MCF 10A (cell line): ENCODE measurements around the gene CCN5. TPM values are rescaled to one million over a fixed set of nuclear protein-coding genes. Genes with fewer than 3 reads are reported as not detected.

Source experiments
- BruUV-seq: library from RNA; stranded (reverse); fragments of 400-500 nt; replicated peaks from 2 replicates; lab custom pipeline; 2021; lab: Mats Ljungman, UMichigan
- CTCF ChIA-PET: fragments of 300-600 bp; sonication (Branson Sonifier 250); formaldehyde crosslinking; extraction: SDS; loops from one replicate; lab custom pipeline; 2021; ENCODE audit warnings: antibody characterized with exemption, inconsistent platforms; lab: Yijun Ruan, JAX
- POLR2A ChIA-PET: fragments of 300-600, 350-650 bp; sonication (Branson Sonifier 250); formaldehyde crosslinking; extraction: SDS; loops from one replicate; lab custom pipeline; 2020; ENCODE audit warnings: antibody characterized with exemption, inconsistent platforms; lab: Yijun Ruan, JAX
- DNase-seq: peaks from one replicate; pipeline ENCODE4 v3.0.0-alpha.2; 2018; ENCODE audit not compliant: unreplicated experiment
- H3K27ac Mint-ChIP-seq: one replicate; pipeline ENCODE4 v1.8.0; 2022; ENCODE audit warnings: mild to moderate bottlenecking, low read depth, mixed read lengths; ENCODE audit not compliant: unreplicated experiment
- H3K27me3 Mint-ChIP-seq: one replicate; pipeline ENCODE4 v1.8.0; 2022; ENCODE audit warnings: mixed read lengths; ENCODE audit not compliant: insufficient read depth, unreplicated experiment
- H3K36me3 Mint-ChIP-seq: one replicate; pipeline ENCODE4 v1.8.0; 2022; ENCODE audit warnings: mild to moderate bottlenecking, moderate library complexity, mixed read lengths; ENCODE audit not compliant: insufficient read depth, unreplicated experiment
- H3K4me1 Mint-ChIP-seq: one replicate; pipeline ENCODE4 v1.8.0; 2022; ENCODE audit warnings: mixed read lengths; ENCODE audit not compliant: insufficient read depth, unreplicated experiment
- H3K4me3 Mint-ChIP-seq: one replicate; pipeline ENCODE4 v1.8.0; 2022; ENCODE audit warnings: mild to moderate bottlenecking, moderate library complexity, mixed read lengths; ENCODE audit not compliant: unreplicated experiment
- H3K9me3 Mint-ChIP-seq: one replicate; pipeline ENCODE4 v1.8.0; 2022; ENCODE audit warnings: mixed read lengths; ENCODE audit not compliant: unreplicated experiment
- CTCF ChIP-seq: fragments of 200-600 bp; IDR thresholded peaks from one replicate; pipeline ENCODE4 v1.8.0; 2022; ENCODE audit warnings: antibody characterized with exemption, mild to moderate bottlenecking; ENCODE audit not compliant: unreplicated experiment
- intact Hi-C: fragments of 100-400 bp; cut with micrococcal nuclease; formaldehyde crosslinking; loops from 2 replicates; pipeline ENCODE4 v1.14.1; 2022
- total RNA-seq: library from RNA; stranded (reverse); gene quantifications from 2 replicates; pipeline ENCODE4 v1.2.3, GENCODE V29; 2022

CCN5 gene
- total RNA-seq, 1 experiment from 2014 or later = 1.4 TPM

- intact Hi-C loops = no loop called here
- ChIA-PET POLR2A (no interaction called here), CTCF (interaction anchor here (0.6 to 1.9 kb wide), 4 partner anchors 8 to 995 kb away, joined by 3 to 10 read pairs (median 4); no protein-coding TSS in a partner anchor)
- no peak for TF ChIP-seq CTCF
- no peaks in the 10 kb centered on the region for H3K9me3 Mint-ChIP-seq
- peaks cover 50% of the 10 kb centered on the region for H3K27me3 Mint-ChIP-seq
- BruUV-seq = no TSS peak
- no peak for DNase-seq
- H3K4me3 Mint-ChIP-seq = no peak overlapping the region
- H3K27ac Mint-ChIP-seq = no peak overlapping the region
- peaks cover 21% of the 10 kb centered on the region for H3K4me1 Mint-ChIP-seq
- H3K36me3 Mint-ChIP-seq = no peaks in the 10 kb centered on the region
These were observed 28.9 kb downstream of the CCN5 start for GRCh38 chr20:44743916-44744655.

- Mint-ChIP-seq H3K27ac (no peak overlapping the region), H3K9me3 (no peaks in the 10 kb centered on the region), H3K4me1 (peaks cover 20% of the 10 kb centered on the region), H3K27me3 (peaks cover 60% of the 10 kb centered on the region), H3K36me3 (no peaks in the 10 kb centered on the region), H3K4me3 (peak overlapping the region; percentile 39)
- intact Hi-C loops = no loop called here
- ChIA-PET CTCF (interaction anchor here (0.7 to 5.8 kb wide), 4 partner anchors 7 to 123 kb away, joined by 3 to 102 read pairs (median 24); no protein-coding TSS in a partner anchor), POLR2A (no interaction called here)
- BruUV-seq = no TSS peak
- no peak for DNase-seq
- TF ChIP-seq CTCF = no peak
These were observed 30.0 kb downstream of the CCN5 start for GRCh38 chr20:44745122-44745597.

- Mint-ChIP-seq H3K4me1 (peaks cover 20% of the 10 kb centered on the region), H3K9me3 (no peaks in the 10 kb centered on the region), H3K27ac (no peak within 1 kb of the TSS), H3K36me3 (no peaks in the 10 kb centered on the region), H3K27me3 (peaks cover 60% of the 10 kb centered on the region), H3K4me3 (peak within 1 kb of the TSS; percentile 39)
- TF ChIP-seq CTCF = no peak
- intact Hi-C loops = no loop called here
- ChIA-PET CTCF (interaction anchor here (0.6 to 5.8 kb wide), 6 partner anchors 8 to 897 kb away, joined by 4 to 102 read pairs (median 34); no protein-coding TSS in a partner anchor), POLR2A (interaction anchor here (0.6 to 0.7 kb wide), 2 partner anchors 17 to 24 kb away, joined by 3 read pairs; no protein-coding TSS in a partner anchor)
- no peak for DNase-seq
- no TSS peak for BruUV-seq
These were observed 30.6 kb downstream of the CCN5 start, which contains the start of gene KCNK15 for GRCh38 chr20:44745598-44746366. Gene KCNK15 (plus strand): TSS chr20:44745865. CDS start chr20:44745911, 46 bp downstream.
